ENCODE data around the gene VTI1A. TPM values are rescaled to one million over a fixed set of nuclear protein-coding genes. Genes with fewer than 3 reads are reported as not detected.
A peak's percentile ranks its signal among the peaks of the same experiment; 100 is the strongest.
"Not testable (repeated sequence)": the region's sequence is repeated elsewhere in the genome, so short reads cannot be mapped to it uniquely, and the experiment has no call there.

VTI1A gene
- total and polyA plus RNA-seq, 2 of the 13 experiments (the other 11 are each of a cell fraction or from before 2014, with no cell fraction given): 11.7 to 32.7 TPM

- H3K27me3 ChIP-seq (ENCODE audit: control insufficient read depth in 1 of 2, insufficient read depth in 2 of 2, low read length in 2 of 2); BruUV-seq (replicated peaks); in situ Hi-C loops (cut with HindIII; ENCODE audit: extremely low pct_ligation_motif_present, low pct_unique_long_range_greater_than_20kb); intact Hi-C loops (cut with micrococcal nuclease; ENCODE audit: unreplicated experiment); H4K20me1 ChIP-seq (ENCODE audit: insufficient read depth, low read length); H3K27ac ChIP-seq (ENCODE audit: extremely low read length, insufficient read depth, low read length); FAIRE-seq; ATAC-seq; H3K4me3 ChIP-seq (replicated peaks in 1 of 3; ENCODE audit: insufficient read depth in 1 of 3, low read depth in 2 of 3, low read length in 3 of 3); CTCF ChIA-PET (ENCODE audit: low intra/inter-chr PET ratio, low total read pairs); H3K4me2 ChIP-seq (ENCODE audit: low read depth, low read length); H3K9ac ChIP-seq (ENCODE audit: insufficient read depth, low read depth, low read length); H3K79me2 ChIP-seq (ENCODE audit: insufficient read depth, low read length); H3K9me3 ChIP-seq (ENCODE audit: low read length); DNase-seq (ENCODE audit: low spot score); H2AFZ ChIP-seq (ENCODE audit: low read length); H3K36me3 ChIP-seq (replicated peaks in 1 of 2; ENCODE audit: control insufficient read depth in 1 of 2, insufficient read depth in 2 of 2, low read length in 2 of 2); POLR2A ChIA-PET; TF ChIP-seq ATF7 (CRISPR knock-in tag; IDR thresholded peaks at IDR 0.05): not testable (repeated sequence)
- peak; percentile 84 for TF ChIP-seq ATF7 (IDR thresholded peaks at IDR 0.05)
- WGBS (ENCODE audit: low lambda C conversion rate): 100% methylated on average over 3 of the region's 3 CpGs
- H3K4me1 ChIP-seq (ENCODE audit: insufficient read depth, low read length): peaks cover 57% of the 10 kb centered on the region
Measured at GRCh38 chr10:112731450-112731849, 284.4 kb downstream of the VTI1A start.

- H3K4me2 ChIP-seq (ENCODE audit: low read depth, low read length): no peak overlapping the region
- H2AFZ ChIP-seq (ENCODE audit: low read length): no peak overlapping the region
- H3K79me2 ChIP-seq (ENCODE audit: insufficient read depth, low read length): no peaks in the 10 kb centered on the region
- no peak overlapping the region for H3K27ac ChIP-seq (ENCODE audit: extremely low read length, insufficient read depth, low read length)
- ChIA-PET POLR2A (no interaction called here), CTCF (ENCODE audit: low intra/inter-chr PET ratio, low total read pairs) (no interaction called here)
- H3K27me3 ChIP-seq (ENCODE audit: control insufficient read depth in 1 of 2, insufficient read depth in 2 of 2, low read length in 2 of 2): no peaks in the 10 kb centered on the region
- ATAC-seq: no peak
- WGBS (ENCODE audit: low lambda C conversion rate): 96% methylated on average over 3 of the region's 3 CpGs
- intact Hi-C loops (cut with micrococcal nuclease; ENCODE audit: unreplicated experiment): no loop called here
- no peaks in the 10 kb centered on the region for H3K9me3 ChIP-seq (ENCODE audit: low read length)
- peaks cover 48% of the 10 kb centered on the region for H3K4me1 ChIP-seq (ENCODE audit: insufficient read depth, low read length)
- H3K4me3 ChIP-seq (replicated peaks in 1 of 3; ENCODE audit: insufficient read depth in 1 of 3, low read depth in 2 of 3, low read length in 3 of 3): no peak overlapping the region
- TF ChIP-seq RCOR2 (CRISPR knock-in tag; IDR thresholded peaks at IDR 0.05) (no peak), ZNF749 (CRISPR knock-in tag; IDR thresholded peaks at IDR 0.05; ENCODE audit: borderline replicate concordance) (no peak), POGZ (CRISPR knock-in tag; IDR thresholded peaks at IDR 0.05) (no peak), ZNF274 (CRISPR knock-in tag; IDR thresholded peaks at IDR 0.05) (no peak), ATAD3A (CRISPR knock-in tag; IDR thresholded peaks at IDR 0.05) (no peak), ETV6 (CRISPR knock-in tag; conservative IDR thresholded peaks at IDR 0.05) (no peak), CREM (IDR thresholded peaks at IDR 0.05) (no peak), CREM (CRISPR knock-in tag; IDR thresholded peaks at IDR 0.05) (no peak), GPBP1L1 (CRISPR knock-in tag; IDR thresholded peaks at IDR 0.05) (no peak), BRF2 (CRISPR knock-in tag; IDR thresholded peaks at IDR 0.05) (no peak)
- FAIRE-seq: no peak
- no peak overlapping the region for H3K9ac ChIP-seq (ENCODE audit: insufficient read depth, low read depth, low read length)
- in situ Hi-C loops (cut with HindIII; ENCODE audit: extremely low pct_ligation_motif_present, low pct_unique_long_range_greater_than_20kb): no loop called here
- DNase-seq (ENCODE audit: low spot score): no peak
- no TSS peak for BruUV-seq (replicated peaks)
- no peaks in the 10 kb centered on the region for H4K20me1 ChIP-seq (ENCODE audit: insufficient read depth, low read length)
- H3K36me3 ChIP-seq (replicated peaks in 1 of 2; ENCODE audit: control insufficient read depth in 1 of 2, insufficient read depth in 2 of 2, low read length in 2 of 2): no peaks in the 10 kb centered on the region
Measured at GRCh38 chr10:112732277-112732921, 285.4 kb downstream of the VTI1A start.

All from HepG2 (cell line).